Dendritic cell treated with granulocyte-macrophage colony-stimulating factor and Interleukin-4, amounts not matched to agents 40 ng/mL and 50 ng/mL, for 4 days (primary cell): ENCODE measurements around the gene CUL9.
A peak's percentile ranks its signal among the peaks of the same experiment; 100 is the strongest.

Experiments used
- H3K27ac Mint-ChIP-seq: one replicate; pipeline ENCODE4 v1.8.0; 2022; ENCODE audit warnings: mild to moderate bottlenecking, mixed read lengths
- H3K27me3 Mint-ChIP-seq: one replicate; pipeline ENCODE4 v1.8.0; 2022; ENCODE audit warnings: mild to moderate bottlenecking, mixed read lengths
- H3K36me3 Mint-ChIP-seq: one replicate; pipeline ENCODE4 v1.8.0; 2022; ENCODE audit warnings: low read depth, mixed read lengths
- H3K4me1 Mint-ChIP-seq: one replicate; pipeline ENCODE4 v1.8.0; 2022; ENCODE audit warnings: low read depth, mixed read lengths
- H3K4me3 Mint-ChIP-seq: one replicate; pipeline ENCODE4 v1.8.0; 2022; ENCODE audit warnings: mild to moderate bottlenecking, moderate library complexity, mixed read lengths
- H3K9me3 Mint-ChIP-seq: one replicate; pipeline ENCODE4 v1.8.0; 2022; ENCODE audit warnings: mixed read lengths
- intact Hi-C: fragments of 100-400 bp; cut with micrococcal nuclease; formaldehyde crosslinking; loops from one replicate; pipeline ENCODE4 v1.15.0; 2022

CUL9 gene

GRCh38 chr6:43267619-43268354, 85.8 kb downstream of the CUL9 start:
- H3K4me1 Mint-ChIP-seq = peaks cover 19% of the 10 kb centered on the region
- peaks cover 59% of the 10 kb centered on the region for H3K27me3 Mint-ChIP-seq
- no peaks in the 10 kb centered on the region for H3K36me3 Mint-ChIP-seq
- no peak overlapping the region for H3K4me3 Mint-ChIP-seq
- intact Hi-C loops = no loop called here
- no peaks in the 10 kb centered on the region for H3K9me3 Mint-ChIP-seq
- H3K27ac Mint-ChIP-seq = no peak overlapping the region

DNA sequence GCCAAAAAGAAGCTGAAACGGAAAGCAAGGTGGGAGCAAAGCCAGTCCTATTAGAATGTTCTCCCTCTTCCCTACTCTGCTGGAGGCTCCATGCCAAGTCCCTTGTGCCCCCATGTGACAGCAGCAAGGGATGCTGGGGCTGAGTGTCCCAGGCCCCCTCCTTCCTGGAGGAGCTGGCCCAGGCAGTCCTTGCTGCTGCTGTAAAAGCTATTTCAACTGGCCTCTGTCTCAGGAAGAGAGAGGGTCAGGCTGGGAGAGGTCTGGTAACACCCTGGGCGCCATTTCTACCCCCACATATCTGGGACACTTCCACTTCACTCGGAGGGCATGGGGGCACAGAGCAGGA, 86.3 kb downstream of the CUL9 start:
- no peak overlapping the region for H3K4me3 Mint-ChIP-seq
- intact Hi-C loops = no loop called here

DNA sequence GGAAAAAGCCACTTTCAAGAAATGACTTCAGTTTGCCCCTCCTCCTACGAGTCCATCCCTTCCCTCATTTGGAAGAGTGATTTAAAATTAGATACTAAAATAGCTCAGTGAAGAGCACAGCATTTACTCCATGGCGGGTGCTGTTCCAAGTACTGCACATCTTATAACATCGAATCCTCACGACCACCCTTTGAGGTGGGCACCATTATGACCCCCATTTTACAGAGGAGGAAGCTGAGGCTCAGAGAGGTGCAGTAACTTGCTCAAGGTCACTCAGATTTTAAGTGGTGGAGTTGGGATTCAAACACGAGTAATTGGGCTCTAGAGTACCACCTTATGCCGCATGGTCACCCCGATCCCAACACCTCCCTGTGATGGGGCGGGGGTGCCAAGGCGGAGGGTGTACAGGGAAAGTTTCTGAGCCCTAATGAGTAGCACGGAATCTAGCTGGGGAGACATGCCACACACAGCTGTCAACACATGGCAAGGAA, 86.8 kb downstream of the CUL9 start:
- Mint-ChIP-seq H3K36me3 (no peaks in the 10 kb centered on the region), H3K9me3 (no peaks in the 10 kb centered on the region), H3K27ac (no peak overlapping the region), H3K4me1 (peaks cover 16% of the 10 kb centered on the region), H3K27me3 (peaks cover 69% of the 10 kb centered on the region), H3K4me3 (peak overlapping the region; percentile 72)
- intact Hi-C loops = no loop called here

More for the DNA sequence above, 86.3 kb downstream of the CUL9 start:
- no peaks in the 10 kb centered on the region for H3K36me3 Mint-ChIP-seq
- peaks cover 19% of the 10 kb centered on the region for H3K4me1 Mint-ChIP-seq
- H3K27me3 Mint-ChIP-seq = peaks cover 65% of the 10 kb centered on the region
- H3K9me3 Mint-ChIP-seq = no peaks in the 10 kb centered on the region
- H3K27ac Mint-ChIP-seq = no peak overlapping the region

DNA sequence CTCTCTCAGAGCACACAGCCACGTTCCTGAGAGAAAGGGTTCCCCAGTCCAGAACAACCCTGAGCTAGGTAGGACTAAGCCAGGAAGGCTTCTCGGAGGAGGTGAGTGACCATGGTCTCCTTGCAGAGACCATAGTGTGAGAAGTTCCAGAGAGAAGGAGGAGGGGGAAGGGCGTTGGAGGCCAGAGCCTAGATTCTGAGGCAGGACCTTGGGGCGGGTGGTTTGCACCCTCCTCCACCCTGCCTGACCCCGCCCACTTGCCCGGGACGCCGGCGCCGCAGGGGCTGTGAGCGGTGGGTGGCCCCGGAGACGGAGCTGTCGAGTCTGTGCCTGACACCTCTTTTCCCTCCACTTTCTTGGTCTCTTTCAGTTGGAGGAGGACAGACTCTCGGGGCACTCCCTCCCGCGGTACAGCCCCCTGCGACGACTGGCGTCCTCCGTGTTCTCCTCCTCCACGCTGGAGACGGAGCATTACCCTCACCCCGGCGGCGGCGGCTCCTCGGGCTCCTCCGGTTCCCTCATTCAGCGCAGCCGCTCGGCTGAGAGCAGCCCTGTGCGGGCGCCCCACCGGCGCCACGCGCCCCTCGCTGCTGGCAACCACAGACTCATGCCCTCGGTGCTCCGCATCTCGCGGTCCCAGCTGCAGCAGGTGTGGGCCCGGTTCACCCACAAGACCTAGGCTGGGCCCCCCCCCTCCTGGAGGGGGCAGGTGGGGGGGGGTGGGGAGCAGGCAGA, 87.4 kb downstream of the CUL9 start:
- Mint-ChIP-seq H3K27ac (no peak overlapping the region), H3K4me1 (peaks cover 21% of the 10 kb centered on the region)
- intact Hi-C loops = no loop called here

GRCh38 chr6:43271103-43271815, 89.3 kb downstream of the CUL9 start:
- no peaks in the 10 kb centered on the region for H3K9me3 Mint-ChIP-seq
- no peak overlapping the region for H3K27ac Mint-ChIP-seq
- intact Hi-C loops = no loop called here
- no peak overlapping the region for H3K4me3 Mint-ChIP-seq
- peaks cover 88% of the 10 kb centered on the region for H3K27me3 Mint-ChIP-seq
- H3K36me3 Mint-ChIP-seq = no peaks in the 10 kb centered on the region
- peaks cover 32% of the 10 kb centered on the region for H3K4me1 Mint-ChIP-seq

More for the DNA sequence above, 87.4 kb downstream of the CUL9 start:
- H3K27me3 Mint-ChIP-seq = peaks cover 73% of the 10 kb centered on the region
- no peaks in the 10 kb centered on the region for H3K9me3 Mint-ChIP-seq
- H3K36me3 Mint-ChIP-seq = no peaks in the 10 kb centered on the region
- H3K4me3 Mint-ChIP-seq = peak overlapping the region; percentile 72

DNA sequence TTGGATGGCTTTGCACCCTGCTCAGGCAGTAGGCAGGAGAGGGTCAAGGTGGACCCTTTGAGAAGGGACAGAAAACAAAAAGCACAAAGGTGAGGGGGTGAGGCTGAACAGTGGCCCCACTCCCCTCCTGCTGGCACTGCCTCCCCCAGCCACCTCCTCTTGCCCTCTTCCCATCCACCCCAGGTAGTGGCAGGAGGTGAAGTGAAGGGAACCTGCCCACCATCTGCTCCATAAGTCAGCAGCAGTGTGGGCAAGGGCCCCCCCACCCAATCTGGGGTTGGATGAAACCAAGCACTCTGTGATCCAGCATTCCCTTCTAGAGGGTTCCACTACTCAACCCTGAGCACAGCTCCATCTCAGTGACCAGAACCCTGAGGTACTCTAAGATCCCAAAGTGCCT, 89.9 kb downstream of the CUL9 start:
- H3K27me3 Mint-ChIP-seq = peaks cover 93% of the 10 kb centered on the region
- no peak overlapping the region for H3K27ac Mint-ChIP-seq
- H3K9me3 Mint-ChIP-seq = no peaks in the 10 kb centered on the region
- H3K36me3 Mint-ChIP-seq = no peaks in the 10 kb centered on the region
- H3K4me1 Mint-ChIP-seq = peaks cover 35% of the 10 kb centered on the region
- no peak overlapping the region for H3K4me3 Mint-ChIP-seq
- intact Hi-C loops = no loop called here

DNA sequence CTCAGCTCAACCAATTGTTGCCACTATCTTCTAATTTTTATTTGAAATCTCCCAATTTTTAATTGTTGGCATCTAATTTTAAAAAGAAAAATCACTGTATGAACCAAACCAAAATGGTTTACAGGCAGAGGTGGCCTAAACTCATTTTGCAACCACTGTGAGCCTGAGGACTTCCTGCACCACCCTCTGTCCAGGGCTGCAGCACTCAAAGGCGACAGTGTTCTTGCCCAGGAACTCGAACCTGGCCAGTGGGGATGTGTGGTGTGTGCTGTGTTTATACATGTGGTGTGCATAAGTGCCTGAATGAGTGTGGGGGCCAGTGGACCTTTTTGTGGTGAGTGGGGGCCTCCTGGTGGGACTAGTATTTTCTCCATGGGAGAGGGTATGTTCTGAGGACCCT, 91.7 kb downstream of the CUL9 start:
- Mint-ChIP-seq H3K27ac (no peak overlapping the region), H3K9me3 (no peaks in the 10 kb centered on the region), H3K4me1 (peaks cover 29% of the 10 kb centered on the region), H3K36me3 (no peaks in the 10 kb centered on the region), H3K4me3 (no peak overlapping the region), H3K27me3 (peaks cover 94% of the 10 kb centered on the region)
- intact Hi-C loops = no loop called here
